Activated T-cell treated with anti-CD3 and anti-CD28 coated beads for 24 hours (primary cell): ENCODE results near the gene MYCBPAP.
A peak's percentile ranks its signal among the peaks of the same experiment; 100 is the strongest.

ENCODE experiments used
- DNase-seq: peaks from one replicate; pipeline ENCODE4 v3.0.0-alpha.2; 2020; ENCODE audit warnings: low read depth

MYCBPAP gene

GRCh38 chr17:50507871-50508572 is at the start of gene MYCBPAP:
MYCBPAP (plus strand) TSS chr17:50508439; CDS start chr17:50508675, 236 bp downstream.
- DNase-seq, result peak; percentile 71

GRCh38 chr17:50458701-50459676 is 49.2 kb upstream of the MYCBPAP start:
- DNase-seq, result no peak

DNA sequence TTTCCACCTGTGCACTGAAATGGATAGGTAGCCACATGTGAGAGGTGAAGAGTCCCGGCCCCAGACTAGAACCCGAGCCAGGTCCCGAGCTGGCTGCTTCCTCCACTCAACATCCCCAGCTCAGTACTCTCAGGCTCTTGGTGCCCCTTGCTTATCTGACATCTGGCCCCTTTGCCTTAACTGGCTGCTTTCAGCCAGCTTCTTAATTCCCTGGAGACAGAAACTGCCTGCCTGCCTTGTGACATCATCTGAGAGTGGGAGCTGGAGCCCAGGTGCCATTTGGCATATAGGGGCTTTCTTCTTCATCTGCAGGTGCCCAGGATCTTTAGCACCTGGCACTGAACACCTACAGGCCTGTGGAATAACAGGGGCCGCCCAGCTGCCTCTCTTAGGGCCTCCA is 48.5 kb upstream of the MYCBPAP start:
- DNase-seq, result no peak

DNA sequence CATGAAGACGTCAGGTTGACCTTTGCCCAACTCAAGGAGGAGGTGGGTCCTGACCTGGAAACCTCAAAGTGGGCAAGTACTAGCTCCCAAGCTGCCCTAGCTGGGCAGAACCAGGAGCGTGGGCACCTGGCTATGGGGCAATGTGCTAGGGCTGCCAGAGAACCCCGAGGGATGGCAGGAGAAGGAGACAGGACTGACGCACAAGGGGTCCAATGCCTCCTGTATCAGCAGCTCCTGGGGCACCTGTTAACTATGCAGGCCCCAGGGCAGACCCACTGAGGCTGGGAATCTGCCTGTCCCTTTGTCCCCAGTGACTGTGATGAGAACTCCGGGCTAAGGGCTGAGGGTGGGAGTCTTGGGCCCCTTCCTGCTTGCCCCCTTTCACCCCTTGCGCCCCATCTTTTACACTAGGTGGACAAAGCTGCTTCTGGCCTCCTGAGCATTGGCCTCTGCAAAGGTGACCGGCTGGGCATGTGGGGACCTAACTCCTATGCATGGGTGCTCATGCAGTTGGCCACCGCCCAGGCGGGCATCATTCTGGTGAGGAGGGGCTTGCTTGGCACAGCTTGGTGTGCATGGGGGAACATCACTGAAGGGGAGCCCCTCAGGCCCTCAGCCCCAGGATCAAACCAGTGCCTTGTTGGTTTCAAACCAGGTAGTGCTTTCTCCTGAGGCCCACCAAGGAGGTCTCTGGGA is 47.3 kb upstream of the MYCBPAP start:
- DNase-seq, result no peak

DNA sequence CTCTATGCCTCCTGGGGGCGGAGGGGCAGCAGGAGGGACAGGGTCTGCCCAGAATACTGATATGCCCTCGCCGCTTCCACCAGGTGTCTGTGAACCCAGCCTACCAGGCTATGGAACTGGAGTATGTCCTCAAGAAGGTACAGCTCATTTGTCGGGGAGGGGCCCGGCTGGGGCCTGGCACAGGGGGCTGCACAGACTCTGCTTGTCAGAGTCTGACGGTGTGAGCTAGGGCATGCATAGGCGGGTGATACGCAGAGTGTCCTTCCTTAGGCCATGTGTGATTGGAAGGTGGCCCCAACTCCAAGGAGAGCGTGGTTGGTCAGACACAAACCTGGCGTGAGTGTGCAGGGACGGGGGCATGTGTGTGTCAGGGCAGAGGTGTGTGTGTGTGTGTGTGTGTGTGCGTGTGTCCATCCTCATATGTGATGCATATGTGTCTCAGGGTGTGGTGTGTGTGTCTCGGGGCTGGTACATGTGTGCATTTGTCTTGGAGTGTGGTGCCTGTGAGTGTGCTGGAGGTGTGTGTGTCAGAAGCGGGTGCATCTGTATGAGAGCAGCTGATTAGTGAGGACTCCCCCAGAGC is 46.6 kb upstream of the MYCBPAP start:
- DNase-seq, result no peak

DNA sequence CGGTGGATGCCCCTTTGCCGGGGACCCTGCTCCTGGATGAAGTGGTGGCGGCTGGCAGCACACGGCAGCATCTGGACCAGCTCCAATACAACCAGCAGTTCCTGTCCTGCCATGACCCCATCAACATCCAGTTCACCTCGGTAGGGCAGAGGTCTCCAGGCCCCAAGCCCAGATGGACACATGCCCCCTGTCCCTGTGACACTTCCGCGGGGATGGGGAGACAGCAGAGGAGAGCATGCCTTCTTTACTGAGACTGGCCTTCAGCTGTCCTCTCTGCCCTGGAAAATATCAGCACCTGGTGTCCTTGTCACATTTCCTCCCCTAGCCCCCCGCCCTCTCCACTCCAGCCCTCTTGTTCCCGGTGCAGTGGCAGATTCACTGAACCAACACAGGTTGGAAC is 45.8 kb upstream of the MYCBPAP start:
- no peak for DNase-seq

GRCh38 chr17:50464121-50464520 is 44.1 kb upstream of the MYCBPAP start:
- no peak for DNase-seq

GRCh38 chr17:50464736-50465135 is 43.5 kb upstream of the MYCBPAP start:
- no peak for DNase-seq

GRCh38 chr17:50465171-50465570 is 43.1 kb upstream of the MYCBPAP start:
- no peak for DNase-seq

GRCh38 chr17:50465635-50466034 is 42.6 kb upstream of the MYCBPAP start:
- no peak for DNase-seq

DNA sequence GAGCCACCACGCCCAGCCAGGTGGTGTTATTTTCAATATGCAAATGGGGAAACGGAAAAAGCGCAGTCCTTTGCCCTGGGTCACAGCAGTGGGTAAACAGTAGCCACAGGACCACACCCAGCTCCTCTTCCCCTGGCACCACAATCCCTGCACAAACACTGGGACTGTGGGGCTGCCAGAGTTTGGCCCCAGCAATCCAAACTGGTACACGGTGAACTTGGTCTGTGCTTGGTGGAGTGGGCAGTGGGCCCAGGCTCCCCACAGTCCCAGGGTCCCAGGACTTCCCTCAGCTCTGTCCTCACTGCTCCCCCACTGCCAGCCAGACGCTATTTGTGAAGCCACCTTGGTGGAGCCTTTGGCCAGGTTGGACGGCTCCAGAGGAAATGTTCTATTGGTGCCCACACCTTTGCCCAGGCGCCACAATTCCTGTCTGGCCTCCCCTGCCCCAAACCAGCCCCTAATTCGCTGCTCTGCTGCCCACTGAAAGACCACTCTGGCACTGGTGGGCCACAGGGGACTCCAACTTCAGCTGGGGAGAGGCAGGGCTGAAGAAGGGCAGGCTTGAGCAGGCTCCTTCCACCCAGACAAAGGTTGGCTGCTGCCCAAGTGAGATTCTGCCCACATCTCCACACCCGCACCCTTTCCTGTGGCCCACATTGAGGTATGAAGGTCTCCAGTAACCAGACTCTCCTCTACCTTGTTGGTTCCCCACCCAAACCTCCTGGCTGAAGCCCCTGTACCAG is 41.7 kb upstream of the MYCBPAP start:
- DNase-seq, result no peak

- DNase-seq, result no peak
Measured at GRCh38 chr17:50467114-50467854, 41.0 kb upstream of the MYCBPAP start.

DNA sequence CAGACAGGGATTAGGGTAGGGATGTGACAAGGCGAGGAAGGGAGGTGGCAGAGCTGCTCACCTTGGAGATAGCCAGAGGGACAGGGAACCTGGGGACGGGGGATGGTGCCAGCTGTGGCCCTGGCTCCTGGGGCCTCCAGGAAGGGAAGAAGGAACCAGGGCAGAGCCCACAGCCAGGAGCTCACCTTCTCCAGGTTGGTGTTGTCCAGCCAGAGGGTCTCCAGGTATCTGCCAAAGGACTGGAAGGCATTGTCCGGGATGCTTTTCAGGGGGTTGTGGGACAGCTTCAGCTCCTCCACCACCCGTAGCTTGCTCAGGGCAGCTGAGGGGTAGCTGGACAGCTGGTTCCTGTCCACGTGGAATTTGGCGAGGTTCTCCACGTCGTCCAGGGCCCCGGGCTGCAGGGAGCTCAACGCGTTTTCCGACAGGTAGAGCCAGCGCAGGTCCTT is 40.4 kb upstream of the MYCBPAP start:
- DNase-seq, result no peak

GRCh38 chr17:50468304-50469207 is 39.7 kb upstream of the MYCBPAP start, which contains the start of gene CHAD:
CHAD (minus strand) TSS chr17:50468880; CDS start chr17:50468813, 67 bp downstream.
- no peak for DNase-seq

- no peak for DNase-seq
Measured at GRCh38 chr17:50469208-50469605, 39.0 kb upstream of the MYCBPAP start.

DNA sequence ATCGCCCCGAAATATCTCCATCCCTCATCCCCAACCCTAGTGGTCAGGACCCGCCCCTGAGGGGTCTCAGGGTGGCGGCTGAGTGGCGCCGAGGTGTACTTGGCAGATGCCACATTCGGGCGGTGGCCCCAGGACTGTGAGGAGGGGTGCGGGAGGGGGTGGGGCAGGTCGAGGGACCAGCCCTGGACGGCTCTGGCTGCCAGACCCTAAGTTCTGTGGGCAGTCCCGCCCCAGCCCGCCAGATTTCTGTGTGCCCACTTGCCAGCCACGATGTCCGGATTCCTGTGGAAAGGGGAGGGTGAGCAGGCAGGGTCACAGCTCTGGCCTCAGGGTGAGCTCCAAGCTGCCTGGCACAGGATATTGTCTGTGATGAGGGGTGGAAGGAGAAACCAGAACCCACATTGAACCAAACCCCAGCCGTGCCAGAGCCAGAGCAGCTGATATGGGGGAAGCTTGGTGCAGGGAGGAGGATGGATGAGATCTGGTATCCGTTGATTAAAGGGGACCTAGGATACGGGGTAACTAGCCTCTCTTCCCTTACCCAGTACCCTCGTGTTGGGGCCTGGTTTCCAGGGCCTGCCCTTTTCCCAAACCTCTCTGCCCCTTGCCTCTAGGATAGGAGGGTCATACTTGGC is 38.5 kb upstream of the MYCBPAP start:
- no peak for DNase-seq

- no peak for DNase-seq
Measured at GRCh38 chr17:50470426-50470825, 37.8 kb upstream of the MYCBPAP start.

- no peak for DNase-seq
Measured at GRCh38 chr17:50471009-50471905, 37.0 kb upstream of the MYCBPAP start.
